Measurements from ENCODE around the gene LINGO1. TPM values are rescaled to one million over a fixed set of nuclear protein-coding genes. Genes with fewer than 3 reads are reported as not detected.
A peak's percentile ranks its signal among the peaks of the same experiment; 100 is the strongest.

LINGO1 gene
- total and polyA plus RNA-seq, 9 of the 15 experiments (the other 6 are each of a cell fraction or from before 2014, with no cell fraction given) = 0.07 to 15.3 (median 2.1) TPM

GRCh38 chr15:77568014-77568972, 64.4 kb downstream of the LINGO1 start:
- no peak overlapping the region for H3K4me2 ChIP-seq (ENCODE audit: insufficient read depth, low read length)
- H4K20me1 ChIP-seq (replicated peaks; ENCODE audit: control insufficient read depth, insufficient read depth, low read length) = no peaks in the 10 kb centered on the region
- FAIRE-seq (peak; percentile 37), DNase-seq (ENCODE audit: extremely low read depth in 1 of 4, low spot score in 3 of 4) (no peak), ATAC-seq (no peak)
- H3K27ac ChIP-seq (ENCODE audit: extremely low read depth, low read depth, low read length) = no peak overlapping the region
- POLR2A ChIA-PET = interaction anchor here (0.6 to 1.1 kb wide), 7 partner anchors 10 to 627 kb away, joined by 3 to 4 read pairs (median 3); no protein-coding TSS in a partner anchor
- BruUV-seq (replicated peaks) = no TSS peak
- no peak overlapping the region for H3K4me3 ChIP-seq
- no peak overlapping the region for H3K9ac ChIP-seq (ENCODE audit: insufficient read depth in 1 of 2, low read depth in 2 of 2, low read length in 2 of 2)
- no peaks in the 10 kb centered on the region for H3K79me2 ChIP-seq (ENCODE audit: control insufficient read depth, insufficient read depth, low read length)
- CTCF ChIA-PET (ENCODE audit: low intra/inter-chr PET ratio) = no interaction called here
- peaks cover 6 to 17% of the 10 kb centered on the region in 2 experiments; a peak in 3 of 5 replicates for H3K27me3 ChIP-seq (ENCODE audit: control insufficient read depth in 2 of 2, insufficient read depth in 2 of 2, low read length in 2 of 2)
- H2AFZ ChIP-seq (ENCODE audit: low read depth, low read length) = peak overlapping the region; percentile 78; the same call in 1 of the 2 replicates
- H3K4me1 ChIP-seq (replicated peaks in 1 of 2; ENCODE audit: control insufficient read depth in 2 of 2, insufficient read depth in 2 of 2, low read length in 2 of 2) = peaks cover 11 to 14% of the 10 kb centered on the region in 2 experiments
- H3K9me1 ChIP-seq (ENCODE audit: control insufficient read depth, insufficient read depth, low read length) = no peaks in the 10 kb centered on the region
- H3K36me3 ChIP-seq (ENCODE audit: control insufficient read depth, insufficient read depth, low read length) = no peaks in the 10 kb centered on the region
- in situ Hi-C loops (cut with MboI) (no loop called here), intact Hi-C loops (cut with micrococcal nuclease) (no loop called here)
- no peaks in the 10 kb centered on the region for H3K9me3 ChIP-seq (replicated peaks; ENCODE audit: control insufficient read depth, insufficient read depth, low read depth, low read length)
- TF ChIP-seq ZFP30 (CRISPR knock-in tag; IDR thresholded peaks at IDR 0.05; ENCODE audit: borderline replicate concordance) = no peak
- TF ChIP-seq ZNF511 (CRISPR knock-in tag; IDR thresholded peaks at IDR 0.05) = no peak
- no peak for TF ChIP-seq ZNF175 (CRISPR knock-in tag; IDR thresholded peaks at IDR 0.05; ENCODE audit: low read depth)
- TF ChIP-seq CTCFL (IDR thresholded peaks at IDR 0.05; ENCODE audit: borderline replicate concordance, insufficient read depth, low read depth, low read length, poor library complexity, severe bottlenecking) = no peak
- no peak for TF ChIP-seq NR4A1 (CRISPR knock-in tag; IDR thresholded peaks at IDR 0.05)
- no peak for TF ChIP-seq NR4A1 (tag; IDR thresholded peaks at IDR 0.05)
- no peak for TF ChIP-seq HNRNPUL1 (IDR thresholded peaks at IDR 0.05; ENCODE audit: low read length)
- 63% methylated on average over 14 of the region's 14 CpGs for WGBS (ENCODE audit: insufficient coverage, low coverage, missing lambda C conversion rate)
